NCI-H69 (cell line): ENCODE results near the gene ADM5.
"Not testable (repeated sequence)": the region's sequence is repeated elsewhere in the genome, so short reads cannot be mapped to it uniquely, and the experiment has no call there.

Experiments
- DNase-seq: peaks from one replicate; lab custom pipeline; 2025; lab: John Stamatoyannopoulos, UW

ADM5 gene

DNA sequence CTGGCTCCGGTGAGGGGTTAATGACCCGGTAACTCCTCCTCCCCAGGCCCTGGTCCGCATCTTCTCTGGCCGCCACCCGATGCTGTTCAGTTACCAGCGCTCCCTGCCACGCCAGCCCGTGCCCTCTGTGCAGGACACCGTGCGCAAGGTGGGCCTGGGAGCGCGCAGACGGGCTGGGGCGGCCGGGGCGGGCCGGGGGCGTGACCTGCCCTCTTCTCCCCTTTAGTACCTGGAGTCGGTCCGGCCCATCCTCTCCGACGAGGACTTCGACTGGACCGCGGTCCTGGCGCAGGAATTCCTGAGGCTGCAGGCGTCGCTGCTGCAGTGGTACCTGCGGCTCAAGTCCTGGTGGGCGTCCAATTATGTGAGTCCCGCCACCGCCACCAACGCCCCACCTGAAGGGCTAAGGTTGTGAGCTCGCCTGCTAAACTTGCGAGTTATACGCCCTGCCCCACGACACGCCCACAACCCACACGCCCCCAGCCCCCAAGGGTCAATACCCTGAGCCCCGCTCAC, 11.9 kb downstream of the ADM5 start:
- DNase-seq: peak; percentile 23

DNA sequence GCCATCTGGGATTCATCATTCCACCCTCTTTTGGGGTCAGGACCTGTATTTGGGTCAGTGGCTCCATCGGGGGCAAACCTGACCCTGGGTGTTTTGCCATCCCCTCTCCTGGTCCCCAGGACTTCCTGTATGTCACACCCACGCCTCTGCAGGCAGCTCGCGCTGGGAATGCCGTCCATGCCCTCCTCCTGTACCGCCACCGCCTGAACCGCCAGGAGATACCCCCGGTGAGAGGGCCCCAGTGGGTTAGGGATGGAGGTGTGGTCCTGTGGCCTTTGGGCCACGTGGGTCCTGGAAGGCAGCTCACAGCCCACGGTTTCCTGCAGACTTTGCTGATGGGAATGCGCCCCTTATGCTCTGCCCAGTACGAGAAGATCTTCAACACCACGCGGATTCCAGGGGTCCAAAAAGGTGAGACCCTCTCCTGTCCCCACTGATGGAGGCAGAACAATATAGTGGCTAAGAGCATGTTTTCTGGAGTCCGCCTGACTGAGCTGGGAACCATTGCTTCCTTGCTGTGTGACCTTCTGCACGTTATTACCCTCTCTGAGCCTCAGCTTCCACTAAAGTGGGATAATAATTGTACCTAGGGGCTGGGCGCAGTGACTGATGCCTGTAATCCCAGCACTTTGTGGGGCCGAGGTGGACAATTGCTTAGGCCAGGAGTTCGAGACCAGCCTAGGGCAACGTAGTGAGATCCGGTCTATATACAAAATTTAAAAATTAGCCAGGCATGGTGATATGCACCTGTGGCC, 15.7 kb downstream of the ADM5 start:
- DNase-seq: no peak

DNA sequence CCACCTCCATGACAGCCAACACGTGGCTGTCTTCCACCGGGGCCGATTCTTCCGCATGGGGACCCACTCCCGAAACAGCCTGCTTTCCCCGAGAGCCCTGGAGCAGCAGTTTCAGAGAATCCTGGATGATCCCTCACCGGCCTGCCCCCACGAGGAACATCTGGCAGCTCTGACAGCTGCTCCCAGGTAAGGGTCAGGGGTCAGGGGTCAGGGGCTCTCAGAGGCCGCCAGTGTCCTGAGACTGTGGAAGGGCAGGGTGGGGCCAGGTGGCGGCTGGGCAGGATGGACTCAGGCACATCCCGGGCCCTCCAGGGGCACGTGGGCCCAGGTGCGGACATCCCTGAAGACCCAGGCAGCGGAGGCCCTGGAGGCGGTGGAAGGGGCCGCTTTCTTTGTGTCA, 16.5 kb downstream of the ADM5 start:
- no peak for DNase-seq

DNA sequence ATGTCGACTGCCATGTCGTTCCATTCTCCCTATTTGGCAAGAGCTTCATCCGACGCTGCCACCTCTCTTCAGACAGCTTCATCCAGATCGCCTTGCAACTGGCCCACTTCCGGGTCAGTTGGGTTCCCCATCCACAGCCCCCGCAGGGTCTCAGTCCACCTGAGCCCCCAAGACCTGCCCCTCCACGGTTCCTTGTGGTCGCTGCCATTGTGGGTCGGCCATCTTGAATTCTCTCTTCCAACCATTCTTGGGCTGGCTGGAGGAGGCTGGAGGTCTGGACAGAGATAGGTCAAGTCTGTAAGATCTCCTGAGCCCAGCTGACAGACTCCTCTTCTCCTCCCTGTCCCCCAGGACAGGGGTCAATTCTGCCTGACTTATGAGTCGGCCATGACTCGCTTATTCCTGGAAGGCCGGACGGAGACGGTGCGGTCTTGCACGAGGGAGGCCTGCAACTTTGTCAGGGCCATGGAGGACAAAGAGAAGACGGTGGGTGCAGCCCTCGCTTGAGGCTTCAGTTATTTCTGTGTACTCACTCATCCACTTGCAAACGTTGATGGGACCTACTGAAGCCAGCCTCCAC, 21.1 kb downstream of the ADM5 start:
- DNase-seq: no peak

GRCh38 chr19:49712397-49712859, 23.0 kb downstream of the ADM5 start:
- peak; percentile 66 for DNase-seq

DNA sequence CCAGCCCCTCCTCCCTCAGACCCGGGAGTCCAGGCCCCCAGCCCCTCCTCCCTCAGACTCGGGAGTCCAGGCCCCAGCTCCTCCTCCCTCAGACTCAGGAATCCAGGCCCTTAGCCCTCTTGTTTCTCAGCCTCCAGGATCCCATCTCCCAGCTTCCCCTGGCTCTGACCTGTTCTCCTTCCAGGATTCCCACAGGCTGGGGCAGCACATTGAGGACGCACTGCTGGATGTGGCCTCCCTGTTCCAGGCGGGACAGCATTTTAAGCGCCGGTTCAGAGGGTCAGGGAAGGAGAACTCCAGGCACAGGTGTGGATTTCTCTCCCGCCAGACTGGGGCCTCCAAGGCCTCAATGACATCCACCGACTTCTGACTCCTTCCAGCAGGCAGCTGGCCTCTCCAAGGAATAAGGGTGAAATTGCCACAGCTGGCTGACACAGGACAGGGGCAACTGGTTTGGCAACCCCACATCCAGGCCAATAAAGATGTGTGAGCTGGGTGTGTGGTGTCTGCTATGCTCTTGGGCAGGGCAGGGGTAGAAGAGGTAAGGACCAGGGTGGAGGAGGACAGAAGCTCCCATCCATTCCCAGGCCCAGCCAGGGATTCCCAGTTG, 23.9 kb downstream of the ADM5 start:
- no peak for DNase-seq

DNA sequence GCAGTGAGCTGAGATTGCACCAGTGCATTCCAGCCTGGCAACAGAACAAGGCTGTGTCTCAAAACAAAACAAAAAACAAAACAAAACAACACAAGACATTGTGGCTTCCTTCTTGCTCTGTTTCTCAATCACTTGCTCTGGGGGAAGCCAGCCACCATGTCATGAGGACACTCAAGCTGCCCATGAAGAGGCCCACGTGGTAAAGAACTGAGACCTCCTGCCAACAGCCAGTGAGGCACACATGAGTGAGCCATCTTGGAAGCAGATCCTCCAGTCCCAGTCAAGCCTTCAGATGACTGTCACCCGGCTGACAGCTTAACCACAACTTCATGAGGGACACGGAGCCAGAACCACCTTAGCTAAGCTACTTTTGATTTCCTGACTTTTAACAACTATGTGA, 26.8 kb downstream of the ADM5 start:
- DNase-seq: no peak

GRCh38 chr19:49718511-49718910, 29.1 kb downstream of the ADM5 start:
- DNase-seq: no peak

- DNase-seq: no peak
Measured at GRCh38 chr19:49718991-49719390, 29.6 kb downstream of the ADM5 start.

- DNase-seq: not testable (repeated sequence)
Measured at GRCh38 chr19:49719420-49719819, 30.0 kb downstream of the ADM5 start.

DNA sequence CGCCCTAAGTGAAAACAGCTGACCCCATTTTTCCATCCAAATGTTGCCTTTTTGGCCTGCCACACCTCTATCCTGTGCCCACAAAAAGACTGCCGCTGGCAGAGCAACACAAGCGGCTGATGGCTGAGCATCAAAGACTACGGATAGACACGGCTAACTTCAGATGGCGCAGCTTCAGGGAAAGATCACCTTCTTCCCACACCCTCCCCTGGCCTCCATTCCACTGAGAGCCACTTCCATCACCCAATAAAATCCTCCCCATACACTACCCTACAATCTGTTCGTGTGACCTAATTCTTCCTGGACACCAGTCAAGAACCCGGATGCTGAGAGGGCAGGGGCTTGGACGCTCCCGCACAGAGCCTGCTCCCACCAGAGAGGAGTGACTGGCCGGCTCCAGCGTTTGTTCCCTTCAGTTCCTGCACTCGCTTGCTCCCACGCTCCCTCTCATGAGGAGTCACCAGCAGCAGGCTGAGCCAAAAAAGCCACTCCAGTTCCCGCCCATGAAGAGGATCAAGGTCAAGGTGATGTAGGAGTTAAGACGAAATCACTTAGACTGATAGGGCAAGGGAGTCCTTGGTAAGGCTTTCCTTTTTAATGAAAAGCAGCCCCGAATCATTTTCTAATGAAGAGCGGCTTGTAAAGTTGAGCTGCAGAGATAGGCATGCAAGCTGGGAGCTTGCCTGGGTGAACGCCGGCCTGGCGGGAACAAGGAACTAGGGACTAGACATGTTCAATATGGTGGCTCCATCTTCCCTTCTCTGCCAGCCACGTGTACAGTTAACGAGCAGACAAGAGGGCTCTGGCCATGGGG, 38.0 kb downstream of the ADM5 start:
- DNase-seq: no peak

DNA sequence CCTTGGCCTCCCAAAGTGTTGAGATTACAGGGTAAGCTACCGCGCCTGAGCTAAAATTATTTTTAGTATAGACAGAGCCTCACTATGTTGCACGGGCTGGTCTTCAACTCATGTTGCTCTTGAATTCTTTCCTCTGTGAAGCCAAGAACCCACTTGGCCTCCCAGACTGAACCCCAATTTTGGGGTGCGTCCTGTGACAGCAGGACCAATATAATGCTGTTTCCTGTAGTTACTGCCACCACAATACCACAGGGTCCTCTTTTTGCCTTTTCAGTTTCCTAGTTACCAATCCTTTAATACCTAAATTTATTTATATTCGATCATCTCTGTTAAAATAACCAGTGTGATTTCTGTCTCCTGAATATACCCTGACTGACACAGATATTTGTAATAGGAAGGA, 40.8 kb downstream of the ADM5 start:
- no peak for DNase-seq

DNA sequence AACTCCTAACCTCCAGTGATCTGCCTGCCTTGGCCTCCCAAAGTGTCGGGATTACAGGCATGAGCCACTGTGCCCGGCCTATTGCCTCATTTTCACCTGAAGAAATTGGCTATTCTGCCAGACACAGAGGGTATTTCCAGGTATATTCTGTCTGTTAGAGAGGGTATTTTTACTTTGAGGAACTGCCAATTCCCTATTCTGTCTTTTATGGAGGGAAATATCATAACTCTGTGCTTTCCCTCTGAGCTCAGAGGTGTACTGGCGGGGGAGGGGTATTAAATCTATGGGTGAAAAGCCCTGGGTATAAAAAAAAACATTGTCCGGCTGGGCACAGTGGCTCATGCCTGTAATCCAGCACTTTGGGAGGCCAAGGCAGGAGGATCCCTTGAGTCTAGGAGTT, 48.9 kb downstream of the ADM5 start:
- no peak for DNase-seq

DNA sequence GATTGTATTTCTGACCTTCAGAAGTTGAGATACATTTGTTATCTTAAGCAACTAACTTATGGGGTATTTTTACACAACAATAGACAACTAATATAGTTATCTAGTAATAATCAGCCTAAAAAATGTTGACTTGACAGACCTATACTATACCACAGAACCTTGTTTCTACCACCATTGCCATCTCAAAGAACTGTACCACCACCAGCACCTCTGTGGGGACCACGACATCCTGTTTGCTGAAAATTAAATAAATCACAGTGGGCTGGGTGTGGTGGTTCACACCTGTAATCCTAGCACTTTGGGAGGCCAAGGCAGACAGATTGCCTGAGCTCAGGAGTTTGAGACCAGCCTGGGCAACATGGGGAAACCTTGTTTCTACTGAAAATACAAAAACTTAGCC, 49.7 kb downstream of the ADM5 start:
- DNase-seq: no peak

GRCh38 chr19:49739933-49740332, 50.5 kb downstream of the ADM5 start:
- DNase-seq: no peak
